GM18507 (cell line): ENCODE measurements around the gene FAM3C.

Experiments
- DNase-seq: peaks from one replicate; pipeline ENCODE4 v3.0.0; 2011; ENCODE audit warnings: low read depth; ENCODE audit not compliant: insufficient read length; ENCODE audit errors: extremely low spot score
- FAIRE-seq: peaks from 2 replicates; lab custom pipeline; 2011; peaks lifted over from hg19 to GRCh38; lab: Jason Lieb, UNC

FAM3C gene

GRCh38 chr7:121414436-121414835 lies 18.3 kb upstream of the FAM3C start:
- DNase-seq (no peak), FAIRE-seq (no peak)

GRCh38 chr7:121411597-121411979 lies 15.5 kb upstream of the FAM3C start:
- no peak for FAIRE-seq
- DNase-seq = no peak

GRCh38 chr7:121410829-121411596 lies 14.9 kb upstream of the FAM3C start:
- FAIRE-seq = no peak
- no peak for DNase-seq

GRCh38 chr7:121406944-121407343 lies 10.8 kb upstream of the FAM3C start:
- no peak for DNase-seq
- FAIRE-seq = no peak

- FAIRE-seq = no peak
- DNase-seq = no peak
Measured at GRCh38 chr7:121406461-121406860, 10.4 kb upstream of the FAM3C start.

- no peak for DNase-seq
- no peak for FAIRE-seq
Measured at GRCh38 chr7:121404348-121404747, 8.2 kb upstream of the FAM3C start.

- DNase-seq = no peak
- FAIRE-seq = no peak
Measured at GRCh38 chr7:121402701-121403100, 6.6 kb upstream of the FAM3C start.

GRCh38 chr7:121401896-121402295 lies 5.8 kb upstream of the FAM3C start:
- FAIRE-seq (no peak), DNase-seq (no peak)

GRCh38 chr7:121398246-121398645 lies 2.1 kb upstream of the FAM3C start:
- FAIRE-seq (no peak), DNase-seq (no peak)

- no peak for DNase-seq
Measured at GRCh38 chr7:121397822-121398221, 1.7 kb upstream of the FAM3C start.

GRCh38 chr7:121397361-121397760 lies 1.3 kb upstream of the FAM3C start:
- FAIRE-seq = no peak
- DNase-seq = no peak

More at GRCh38 chr7:121397822-121398221, 1.7 kb upstream of the FAM3C start:
- FAIRE-seq = no peak

- FAIRE-seq = peak; percentile 39
- DNase-seq = peak; percentile 2
Measured at GRCh38 chr7:121395494-121395960, 581 bp downstream of the FAM3C start.

- DNase-seq (peak; percentile 1), FAIRE-seq (peak; percentile 67)
Measured at GRCh38 chr7:121394709-121395140, 1.4 kb downstream of the FAM3C start.

GRCh38 chr7:121393005-121393366 lies 3.1 kb downstream of the FAM3C start:
- no peak for FAIRE-seq
- DNase-seq = no peak

- no peak for DNase-seq
- FAIRE-seq = no peak
Measured at GRCh38 chr7:121392277-121393004, 3.7 kb downstream of the FAM3C start.

GRCh38 chr7:121391686-121392085 lies 4.4 kb downstream of the FAM3C start:
- DNase-seq (no peak), FAIRE-seq (no peak)

GRCh38 chr7:121390617-121391016 lies 5.5 kb downstream of the FAM3C start:
- FAIRE-seq (no peak), DNase-seq (no peak)

- FAIRE-seq (no peak), DNase-seq (no peak)
Measured at GRCh38 chr7:121390109-121390508, 6.0 kb downstream of the FAM3C start.

- FAIRE-seq (peak; percentile 49), DNase-seq (no peak)
Measured at GRCh38 chr7:121388950-121389349, 7.2 kb downstream of the FAM3C start.

GRCh38 chr7:121385800-121386179 lies 10.3 kb downstream of the FAM3C start:
- DNase-seq (peak; percentile 8), FAIRE-seq (peak; percentile 88)
